CD4-positive, CD25-positive, alpha-beta regulatory T cell (primary cell): ENCODE results near the gene TACC3. TPM values are rescaled to one million over a fixed set of nuclear protein-coding genes. Genes with fewer than 3 reads are reported as not detected.
A peak's percentile ranks its signal among the peaks of the same experiment; 100 is the strongest.

Source experiments
- ATAC-seq, 2 donors: fragments of 150-1000 bp; cut with Tn5 transposase; one replicate each; pipeline ENCODE4 v1.10.0; 2021; ENCODE audit warnings: low read depth in 2 of 2, moderate number of reproducible peaks in 2 of 2, moderate library complexity in 1 of 2
- DNase-seq, 3 donors: peaks; one replicate each; pipeline versions ENCODE4 v3.0.0 to v3.0.0-alpha.2; 2012 to 2022; ENCODE audit warnings: mixed read lengths in 1 of 3
- H3K27ac ChIP-seq: one replicate; pipeline ENCODE4 v1.7.0; 2013; ENCODE audit warnings: mild to moderate bottlenecking, low read length; ENCODE audit not compliant: insufficient read depth, poor library complexity, severe bottlenecking
- H3K27me3 ChIP-seq: one replicate; pipeline ENCODE4 v1.7.0; 2013; ENCODE audit warnings: low read length; ENCODE audit not compliant: control insufficient read depth, insufficient read depth
- H3K36me3 ChIP-seq: one replicate; pipeline ENCODE4 v1.7.0; 2013; ENCODE audit warnings: mild to moderate bottlenecking, low read length, moderate library complexity; ENCODE audit not compliant: control insufficient read depth, insufficient read depth
- H3K4me1 ChIP-seq: 2 replicates; pipeline ENCODE4 v1.7.0; 2013; ENCODE audit warnings: mild to moderate bottlenecking, low read length; ENCODE audit not compliant: insufficient read depth, control insufficient read depth, poor library complexity, severe bottlenecking
- H3K4me3 ChIP-seq: one replicate; pipeline ENCODE4 v1.7.0; 2013; ENCODE audit warnings: low read depth, mild to moderate bottlenecking, low read length, moderate library complexity
- H3K9me3 ChIP-seq, 2 experiments: 1 replicate in 1 of 2; 2 replicates in 1 of 2; pipeline ENCODE4 v1.7.0; 2013; ENCODE audit warnings: low read length in 2 of 2, mild to moderate bottlenecking in 1 of 2, moderate library complexity in 1 of 2; ENCODE audit not compliant: control insufficient read depth in 2 of 2
- H3K27ac Mint-ChIP-seq, 3 donors: one replicate each; pipeline ENCODE4 v1.8.0; 2020 to 2022; ENCODE audit warnings: mild to moderate bottlenecking in 3 of 3, mixed read lengths in 3 of 3, moderate library complexity in 2 of 3
- H3K27me3 Mint-ChIP-seq: one replicate; pipeline ENCODE4 v1.8.0; 2022; ENCODE audit warnings: mild to moderate bottlenecking, mixed read lengths
- H3K36me3 Mint-ChIP-seq: one replicate; pipeline ENCODE4 v1.8.0; 2020; ENCODE audit warnings: mixed read lengths
- H3K4me1 Mint-ChIP-seq, 4 donors: one replicate each; pipeline ENCODE4 v1.8.0; 2020 to 2022; ENCODE audit warnings: mixed read lengths in 4 of 4, mild to moderate bottlenecking in 1 of 4
- H3K4me3 Mint-ChIP-seq, 4 donors: one replicate each; pipeline ENCODE4 v1.8.0; 2020 to 2022; ENCODE audit warnings: mild to moderate bottlenecking in 4 of 4, mixed read lengths in 4 of 4, moderate library complexity in 3 of 4
- H3K9me3 Mint-ChIP-seq, 7 donors: one replicate each; pipeline ENCODE4 v1.8.0; 2020 to 2022; ENCODE audit warnings: mixed read lengths in 7 of 7, mild to moderate bottlenecking in 3 of 7, moderate library complexity in 2 of 7
- polyA plus RNA-seq, 4 donors: library from polyadenylated mRNA; unstranded; fragments of 300-500 nt; fragmentation: Illumina TruSeq; gene quantifications; one replicate each; pipeline ENCODE4 v1.2.3, GENCODE V29; 2021
- total RNA-seq: library from RNA; stranded (reverse); gene quantifications from one replicate; pipeline ENCODE4 v1.2.3, GENCODE V29; 2022

Gene TACC3
- total and polyA plus RNA-seq, 5 donors from 2014 or later: 62.0 to 111 (median 68.8) TPM

DNA sequence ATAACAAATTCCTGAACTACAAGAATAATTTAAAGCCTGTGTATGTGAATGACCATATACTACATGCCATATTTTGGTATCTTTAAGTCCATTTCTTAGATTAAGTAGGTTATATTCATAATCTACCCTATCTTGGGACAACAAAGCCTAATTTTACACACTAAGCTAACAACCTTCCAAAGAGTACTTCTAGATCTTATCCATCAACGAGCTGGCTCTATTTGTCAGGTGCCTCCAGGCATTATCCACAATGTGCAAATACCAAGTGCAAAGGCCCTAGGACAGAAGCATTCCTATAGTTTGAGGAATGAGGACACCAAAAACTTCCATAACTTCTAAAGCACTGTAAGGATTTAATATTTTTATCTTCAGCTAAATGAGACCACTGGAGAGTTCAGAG lies 12.7 kb upstream of the TACC3 start:
- peaks cover 17% of the 10 kb centered on the region for H3K36me3 Mint-ChIP-seq

DNA sequence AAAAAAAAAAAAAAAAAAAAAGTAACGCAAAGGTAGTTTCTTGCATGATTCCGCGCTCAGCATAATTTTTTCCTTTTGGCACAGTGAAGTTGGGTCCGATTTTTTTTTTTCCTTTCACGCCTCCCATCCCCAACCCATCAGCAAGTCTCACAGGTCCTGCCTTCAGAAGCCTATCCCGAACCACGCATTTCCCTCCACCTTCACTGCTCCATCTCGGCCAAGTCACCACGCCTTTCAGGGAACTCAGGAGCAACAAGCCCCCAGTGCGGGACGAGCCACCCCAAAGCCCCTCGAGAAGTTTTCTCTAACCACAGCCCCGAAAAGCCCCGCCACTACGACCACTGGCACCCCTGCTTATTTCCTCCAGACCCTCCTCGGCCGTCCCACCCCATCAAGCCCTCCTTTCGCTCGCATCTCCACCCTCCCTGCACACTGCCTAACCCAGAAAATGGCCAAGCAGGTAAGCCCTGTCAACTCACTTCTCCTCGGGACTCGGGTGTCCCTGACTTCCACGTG lies 10.2 kb upstream of the TACC3 start:
- Histone ChIP-seq H3K4me3 (peak overlapping the region; percentile 85), H3K4me1 (peaks cover 59% of the 10 kb centered on the region), H3K27me3 (no peaks in the 10 kb centered on the region), H3K9me3 (no peaks in the 10 kb centered on the region), H3K36me3 (peaks cover 5% of the 10 kb centered on the region), H3K27ac (peak overlapping the region; percentile 94)
- Mint-ChIP-seq H3K9me3 (no peaks in the 10 kb centered on the region), H3K4me1 (peaks cover 15 to 72% (median 50%) of the 10 kb centered on the region in 4 donors), H3K27ac (peak overlapping the region; percentile 73 to 96 (median 94)), H3K4me3 (peak overlapping the region; percentile 91 to 98 (median 94)), H3K36me3 (peaks cover 8% of the 10 kb centered on the region), H3K27me3 (no peaks in the 10 kb centered on the region)
- DNase-seq (no peak), ATAC-seq (no peak)

More for the DNA sequence above, 12.7 kb upstream of the TACC3 start:
- peaks cover 26% of the 10 kb centered on the region for H3K36me3 ChIP-seq
- ATAC-seq (no peak), DNase-seq (no peak)
- peak overlapping the region; percentile 10 to 70 (median 30) for H3K4me3 Mint-ChIP-seq
- no peak overlapping the region for H3K27ac ChIP-seq
- H3K9me3 Mint-ChIP-seq: no peaks in the 10 kb centered on the region
- peak overlapping the region; percentile 63 to 90 (median 73) for H3K27ac Mint-ChIP-seq
- peak overlapping the region; percentile 20 for H3K4me3 ChIP-seq
- H3K9me3 ChIP-seq: no peaks in the 10 kb centered on the region
- H3K4me1 Mint-ChIP-seq: peaks cover 20 to 76% (median 52%) of the 10 kb centered on the region in 4 donors
- no peaks in the 10 kb centered on the region for H3K27me3 Mint-ChIP-seq
- H3K4me1 ChIP-seq: peaks cover 41% of the 10 kb centered on the region
- H3K27me3 ChIP-seq: no peaks in the 10 kb centered on the region

DNA sequence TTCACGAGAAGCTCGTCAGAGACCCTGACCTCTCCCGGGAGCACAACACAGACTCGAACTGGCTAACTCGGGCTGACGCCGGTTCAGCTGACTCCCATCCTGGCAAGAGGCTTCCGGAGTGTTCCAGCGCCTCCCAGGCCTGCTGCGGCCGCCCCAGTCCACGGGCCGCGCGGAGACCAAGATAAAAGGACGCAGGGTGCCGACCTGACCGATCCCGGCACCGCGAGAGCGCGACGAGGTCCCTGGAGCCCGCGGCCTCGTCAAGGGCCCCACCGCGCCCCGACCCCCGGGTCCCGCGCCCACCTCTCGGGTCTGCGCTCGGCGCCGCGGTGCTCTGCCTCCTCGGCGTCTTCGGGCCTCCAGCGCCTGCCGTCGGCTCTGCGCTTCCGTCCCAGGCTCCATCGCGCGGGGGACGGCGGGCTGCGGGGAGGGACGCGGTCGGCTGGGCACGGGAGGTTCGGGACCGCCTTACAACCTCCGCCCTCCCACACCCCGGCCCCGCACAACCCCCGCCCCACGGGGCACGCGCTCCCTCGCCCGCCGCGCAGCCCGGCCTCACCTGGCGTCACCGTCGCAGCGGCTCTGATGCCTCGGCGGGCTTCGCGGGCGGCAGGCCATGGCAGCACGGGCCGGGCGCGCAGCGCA lies 9.6 kb upstream of the TACC3 start:
- peak overlapping the region; percentile 73 to 96 (median 94) for H3K27ac Mint-ChIP-seq
- ATAC-seq (peak; percentile 14 to 21), DNase-seq (peak in 1 of 3 donors; percentile 69)
- H3K9me3 Mint-ChIP-seq: no peaks in the 10 kb centered on the region
- H3K27me3 ChIP-seq: no peaks in the 10 kb centered on the region
- H3K27me3 Mint-ChIP-seq: no peaks in the 10 kb centered on the region
- H3K36me3 Mint-ChIP-seq: peaks cover 3% of the 10 kb centered on the region
- H3K4me1 ChIP-seq: peaks cover 59% of the 10 kb centered on the region
- no peaks in the 10 kb centered on the region for H3K9me3 ChIP-seq
- peak overlapping the region; percentile 94 for H3K27ac ChIP-seq
- H3K4me1 Mint-ChIP-seq: peaks cover 15 to 68% (median 48%) of the 10 kb centered on the region in 4 donors
- H3K4me3 ChIP-seq: peak overlapping the region; percentile 85
- peaks cover 5% of the 10 kb centered on the region for H3K36me3 ChIP-seq
- H3K4me3 Mint-ChIP-seq: peak overlapping the region; percentile 91 to 98 (median 94)

GRCh38 chr4:1712216-1713002 lies 8.9 kb upstream of the TACC3 start, which contains the start of gene SLBP:
Gene SLBP (minus strand): TSS chr4:1712319. CDS start chr4:1712188, 131 bp downstream.
- H3K4me3 Mint-ChIP-seq: peak within 1 kb of the TSS; percentile 96 to 99 (median 97)
- H3K36me3 Mint-ChIP-seq: peaks cover 3% of the 10 kb centered on the region

DNA sequence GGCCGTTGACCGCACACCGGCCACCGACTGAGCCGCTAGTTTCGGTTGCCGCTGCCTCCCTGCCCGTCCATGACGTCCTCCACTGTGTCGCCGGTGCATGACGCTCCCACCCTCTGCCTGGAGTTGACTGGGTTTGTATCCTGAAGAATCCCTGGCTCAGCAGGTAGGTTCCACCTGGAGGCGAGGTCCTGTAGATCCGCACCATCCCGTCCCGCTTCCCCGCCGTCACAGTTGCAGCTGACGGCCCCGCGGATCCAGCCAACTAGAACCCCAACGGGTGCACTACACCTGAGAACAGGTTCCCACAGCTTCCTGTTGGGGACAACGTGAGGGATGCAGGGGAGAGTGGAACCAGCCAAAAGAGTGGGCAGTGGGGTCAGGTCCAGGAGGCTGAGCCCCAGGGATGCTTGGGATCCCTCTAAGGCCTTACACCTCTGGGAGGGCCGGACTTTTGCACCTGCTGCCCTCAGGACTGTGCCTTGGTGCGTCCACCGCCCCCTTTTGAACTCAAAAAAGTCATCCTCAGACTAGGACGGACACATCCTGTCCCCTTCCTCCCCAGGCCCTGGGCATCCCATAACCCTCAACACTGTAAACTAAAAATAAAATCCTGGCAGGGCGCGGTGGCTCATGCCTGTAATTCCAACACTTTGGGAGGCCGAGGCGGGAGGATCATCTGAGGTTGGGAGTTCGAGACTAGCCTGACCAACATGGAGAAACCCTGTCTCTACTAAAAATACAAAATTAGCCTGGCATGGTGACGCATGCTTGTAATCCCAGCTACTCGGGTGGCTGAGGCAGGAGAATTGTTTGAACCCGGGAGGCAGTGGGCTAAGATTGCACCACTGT lies 8.1 kb upstream of the TACC3 start:
- peaks cover 10% of the 10 kb centered on the region for H3K36me3 ChIP-seq
- peaks cover 58% of the 10 kb centered on the region for H3K4me1 ChIP-seq
- Mint-ChIP-seq H3K36me3 (peaks cover 3% of the 10 kb centered on the region), H3K27me3 (no peaks in the 10 kb centered on the region), H3K4me1 (peaks cover 13 to 63% (median 42%) of the 10 kb centered on the region in 4 donors), H3K27ac (peak overlapping the region; percentile 92 to 97 (median 96)), H3K4me3 (peak overlapping the region; percentile 96 to 99 (median 97)), H3K9me3 (no peaks in the 10 kb centered on the region)
- DNase-seq: no peak
- no peak for ATAC-seq
- no peaks in the 10 kb centered on the region for H3K27me3 ChIP-seq
- H3K9me3 ChIP-seq: no peaks in the 10 kb centered on the region
- H3K4me3 ChIP-seq: peak overlapping the region; percentile 86
- H3K27ac ChIP-seq: peak overlapping the region; percentile 94

More at GRCh38 chr4:1712216-1713002, 8.9 kb upstream of the TACC3 start, which contains the start of gene SLBP:
- ATAC-seq (peak; percentile 90 to 91), DNase-seq (peak; percentile 99)
- H3K36me3 ChIP-seq: peaks cover 7% of the 10 kb centered on the region
- no peaks in the 10 kb centered on the region for H3K9me3 Mint-ChIP-seq
- peak within 1 kb of the TSS; percentile 86 for H3K4me3 ChIP-seq
- H3K4me1 ChIP-seq: peaks cover 59% of the 10 kb centered on the region
- H3K27ac ChIP-seq: peak within 1 kb of the TSS; percentile 94
- H3K27me3 ChIP-seq: no peaks in the 10 kb centered on the region
- peaks cover 15 to 68% (median 47%) of the 10 kb centered on the region in 4 donors for H3K4me1 Mint-ChIP-seq
- no peaks in the 10 kb centered on the region for H3K9me3 ChIP-seq
- no peaks in the 10 kb centered on the region for H3K27me3 Mint-ChIP-seq
- H3K27ac Mint-ChIP-seq: peak within 1 kb of the TSS; percentile 96 to 97 (median 96)

DNA sequence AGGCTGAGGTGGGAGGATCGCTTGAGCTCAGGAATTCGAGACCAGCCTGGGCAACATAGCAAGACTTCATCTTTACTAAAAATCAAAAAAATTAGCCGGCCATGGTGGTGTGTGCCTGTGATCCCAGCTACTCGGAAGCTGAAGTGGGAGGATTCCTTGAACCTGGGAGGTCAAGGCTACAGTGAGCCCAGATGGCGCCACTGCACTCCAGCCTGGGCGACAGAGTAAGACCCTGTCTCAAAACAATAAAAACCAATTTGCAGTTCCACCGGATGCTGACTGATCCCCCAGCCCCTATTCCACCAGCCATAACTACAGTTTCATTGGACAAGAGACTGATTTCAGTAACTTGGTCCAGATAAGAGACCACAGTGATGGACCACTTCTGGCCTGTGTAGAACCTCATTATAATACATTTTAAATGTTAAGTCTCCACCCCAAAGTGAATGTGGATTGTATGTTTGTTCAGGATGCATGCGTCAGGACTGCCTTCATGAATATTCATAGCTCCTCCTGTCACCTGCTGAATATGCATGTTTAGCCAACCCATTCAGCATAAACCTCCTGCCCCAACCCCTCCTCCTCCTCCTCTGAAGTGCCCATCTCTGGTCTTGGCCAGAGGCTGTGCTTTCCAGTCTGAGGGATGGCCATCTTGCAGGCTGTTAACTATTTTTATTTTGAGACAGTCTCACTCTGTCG lies 6.9 kb upstream of the TACC3 start:
- H3K36me3 Mint-ChIP-seq: no peaks in the 10 kb centered on the region
- H3K27me3 ChIP-seq: no peaks in the 10 kb centered on the region
- H3K4me1 ChIP-seq: peaks cover 49% of the 10 kb centered on the region
- H3K9me3 ChIP-seq: no peaks in the 10 kb centered on the region
- no peaks in the 10 kb centered on the region for H3K27me3 Mint-ChIP-seq
- peak overlapping the region; percentile 20 to 96 (median 62) for H3K27ac Mint-ChIP-seq
- peak overlapping the region; percentile 94 for H3K27ac ChIP-seq
- peak overlapping the region; percentile 96 to 99 (median 97) for H3K4me3 Mint-ChIP-seq
- no peak for ATAC-seq
- H3K36me3 ChIP-seq: peaks cover 5% of the 10 kb centered on the region
- DNase-seq: peak in 1 of 3 donors; percentile 44
- H3K9me3 Mint-ChIP-seq: no peaks in the 10 kb centered on the region
- peak overlapping the region; percentile 86 for H3K4me3 ChIP-seq
- H3K4me1 Mint-ChIP-seq: peaks cover 6 to 57% (median 36%) of the 10 kb centered on the region in 4 donors
